IMR-90 (cell line): ENCODE results near the gene CCDC97. TPM values are rescaled to one million over a fixed set of nuclear protein-coding genes. Genes with fewer than 3 reads are reported as not detected.

Source experiments
- ATAC-seq: fragments of 200-7000 bp; cut with Tn5 transposase; 2 replicates; pipeline ENCODE4 v1.9.1; 2020; ENCODE audit warnings: low read depth, mild to moderate bottlenecking, moderate library complexity
- BruUV-seq: library from RNA; stranded (reverse); fragments of 400-500 nt; replicated peaks from 2 replicates; lab custom pipeline; 2021; lab: Mats Ljungman, UMichigan
- CTCF ChIA-PET: fragments of 300-600 bp; formaldehyde crosslinking; extraction: SDS; loops from one replicate; lab custom pipeline; 2021; ENCODE audit warnings: antibody characterized with exemption; lab: Yijun Ruan, JAX
- POLR2A ChIA-PET: fragments of 300-600 bp; sonication (Branson Sonifier 250); formaldehyde crosslinking; loops from one replicate; lab custom pipeline; 2022; ENCODE audit warnings: antibody characterized with exemption; ENCODE audit not compliant: unreplicated experiment; lab: Charles Lee
- DNase-seq: peaks from one replicate; pipeline ENCODE4 v3.0.0; 2013
- H2AFZ ChIP-seq: replicated peaks from 2 replicates; pipeline ENCODE3; 2013; ENCODE audit warnings: low read length, mild to moderate bottlenecking; ENCODE audit not compliant: poor library complexity
- H2AK5ac ChIP-seq: 2 replicates; pipeline ENCODE4 v1.6.1; 2013; ENCODE audit warnings: low read depth, low read length, inconsistent platforms
- H2AK9ac ChIP-seq: replicated peaks from 2 replicates; pipeline ENCODE3; 2013; ENCODE audit warnings: mild to moderate bottlenecking, low read depth, low read length, moderate library complexity; ENCODE audit not compliant: poor library complexity
- H2BK120ac ChIP-seq: 2 replicates; pipeline ENCODE4 v1.6.1; 2013; ENCODE audit warnings: low read depth, low read length, inconsistent platforms
- H2BK15ac ChIP-seq: 3 replicates; pipeline ENCODE4 v1.6.1; 2013; ENCODE audit warnings: low read depth, low read length, inconsistent platforms
- H2BK20ac ChIP-seq: 2 replicates; pipeline ENCODE4 v1.6.1; 2013; ENCODE audit warnings: low read depth, mild to moderate bottlenecking, inconsistent platforms, low read length, moderate library complexity
- H2BK5ac ChIP-seq: 2 replicates; pipeline ENCODE4 v1.6.1; 2013; ENCODE audit warnings: mild to moderate bottlenecking, low read depth, low read length, inconsistent platforms; ENCODE audit not compliant: poor library complexity, severe bottlenecking
- H3K14ac ChIP-seq: replicated peaks from 2 replicates; pipeline ENCODE4 v1.6.1; 2013; ENCODE audit warnings: low read depth, low read length, inconsistent platforms
- H3K18ac ChIP-seq: 2 replicates; pipeline ENCODE4 v1.6.1; 2013; ENCODE audit warnings: low read depth, low read length, control low read depth
- H3K23ac ChIP-seq: 2 replicates; pipeline ENCODE4 v1.6.1; 2013; ENCODE audit warnings: low read depth, low read length, inconsistent platforms
- H3K27ac ChIP-seq: 2 replicates; pipeline ENCODE4 v1.5.1; 2013; ENCODE audit warnings: mild to moderate bottlenecking, control low read depth, low read length; ENCODE audit not compliant: insufficient read depth
- H3K27me3 ChIP-seq: 2 replicates; pipeline ENCODE4 v1.6.1; 2013; ENCODE audit warnings: low read length; ENCODE audit not compliant: control insufficient read depth, insufficient read depth
- H3K36me3 ChIP-seq: 2 replicates; pipeline ENCODE4 v1.6.1; 2013; ENCODE audit warnings: low read length, mixed read lengths; ENCODE audit not compliant: control insufficient read depth, insufficient read depth
- H3K4ac ChIP-seq: 2 replicates; pipeline ENCODE4 v1.6.1; 2013; ENCODE audit warnings: low read depth, low read length, inconsistent platforms
- H3K4me1 ChIP-seq: 2 replicates; pipeline ENCODE4 v1.6.1; 2013; ENCODE audit warnings: low read length, mixed read lengths; ENCODE audit not compliant: control insufficient read depth, insufficient read depth
- H3K4me2 ChIP-seq: 2 replicates; pipeline ENCODE4 v1.6.1; 2013; ENCODE audit warnings: low read depth, mild to moderate bottlenecking, control low read depth, low read length, moderate library complexity
- H3K4me3 ChIP-seq: 2 replicates; pipeline ENCODE4 v1.5.1; 2013; ENCODE audit warnings: low read depth, mild to moderate bottlenecking, control low read depth, low read length, moderate library complexity; ENCODE audit not compliant: insufficient read depth
- H3K56ac ChIP-seq: 2 replicates; pipeline ENCODE4 v1.6.1; 2013; ENCODE audit warnings: low read length, inconsistent platforms; ENCODE audit not compliant: insufficient read depth; ENCODE audit errors: extremely low read depth
- H3K79me1 ChIP-seq, 2 experiments: 2 replicates each; pipeline ENCODE4 v1.6.1; 2013; ENCODE audit warnings: low read length in 2 of 2, inconsistent platforms in 1 of 2, low read depth in 1 of 2
- H3K9ac ChIP-seq: 2 replicates; pipeline ENCODE4 v1.6.1; 2013; ENCODE audit warnings: low read depth, low read length, control low read depth
- H3K9me1 ChIP-seq: 2 replicates; pipeline ENCODE4 v1.6.1; 2013; ENCODE audit warnings: low read length, inconsistent platforms; ENCODE audit not compliant: insufficient read depth
- H3K9me3 ChIP-seq: 2 replicates; pipeline ENCODE4 v1.6.1; 2013; ENCODE audit warnings: low read length; ENCODE audit not compliant: control insufficient read depth, insufficient read depth
- H4K20me1 ChIP-seq: 2 replicates; pipeline ENCODE4 v1.6.1; 2013; ENCODE audit warnings: low read length, inconsistent platforms; ENCODE audit not compliant: insufficient read depth
- H4K5ac ChIP-seq: 2 replicates; pipeline ENCODE4 v1.6.1; 2013; ENCODE audit warnings: mild to moderate bottlenecking, low read depth, low read length, control low read depth
- H4K8ac ChIP-seq, 2 experiments: 2 replicates each; pipeline ENCODE4 v1.6.1; 2013; ENCODE audit warnings: low read depth in 2 of 2, low read length in 2 of 2, control low read depth in 1 of 2, inconsistent platforms in 1 of 2
- H4K91ac ChIP-seq: 2 replicates; pipeline ENCODE4 v1.6.1; 2013; ENCODE audit warnings: low read depth, low read length, inconsistent platforms; ENCODE audit not compliant: insufficient read depth
- BHLHE40 ChIP-seq: fragments of 150-350 bp; IDR thresholded peaks from 2 replicates; pipeline ENCODE4 v1.6.1; 2016; ENCODE audit warnings: mild to moderate bottlenecking, low read depth, low read length
- FOS ChIP-seq: fragments of 150-350 bp; IDR thresholded peaks from 2 replicates; pipeline ENCODE4 v1.6.1; 2016; ENCODE audit warnings: low read depth, low read length
- MXI1 ChIP-seq: IDR thresholded peaks from 2 replicates; pipeline ENCODE4 v1.6.1; 2012; ENCODE audit warnings: low read depth, mild to moderate bottlenecking, low read length, moderate library complexity, borderline replicate concordance
- RCOR1 ChIP-seq: IDR thresholded peaks from 2 replicates; pipeline ENCODE4 v1.6.1; 2012; ENCODE audit warnings: mild to moderate bottlenecking, low read length, improper control_type of control experiment; ENCODE audit not compliant: insufficient replicate concordance
- SMC3 ChIP-seq: fragments of 150-350 bp; IDR thresholded peaks from 2 replicates; pipeline ENCODE4 v1.6.1; 2016; ENCODE audit warnings: low read depth, mild to moderate bottlenecking, antibody characterized with exemption, low read length, moderate library complexity
- WGBS, 2 experiments: methylation state at CpG; one replicate each; pipeline versions ENCODE4 v1.1.5 to v1.1.7; 2013; ENCODE audit warnings: missing lambda C conversion rate in 2 of 2; ENCODE audit not compliant: insufficient read length in 1 of 2; ENCODE audit errors: extremely low coverage in 2 of 2; 5-methylcytosine and 5-hydroxymethylcytosine counted together
- dilution Hi-C: fragments of 300-500 bp; cut with HindIII; formaldehyde crosslinking; loops from one replicate; pipeline ENCODE4 v1.14.3; 2018; ENCODE audit warnings: low sequenced_read_pairs; ENCODE audit not compliant: unreplicated experiment
- in situ Hi-C: fragments of 300-500 bp; cut with MboI; formaldehyde crosslinking; loops from 3 replicates; pipeline ENCODE4 v1.14.3; 2019; ENCODE audit warnings: low sequenced_read_pairs, inconsistent platforms, mixed read lengths
- intact Hi-C: fragments of 100-400 bp; cut with micrococcal nuclease; formaldehyde crosslinking; loops from 2 replicates; pipeline ENCODE4 v1.10.0; 2022
- polyA plus RNA-seq, 3 experiments: library from polyadenylated mRNA; depleted of rRNA; stranded (reverse); fragments of >200 nt; gene quantifications; 2 replicates each; pipeline ENCODE4 v1.2.3, GENCODE V29; 2012; ENCODE audit warnings: low replicate concordance in 1 of 3
- total RNA-seq: library from RNA; depleted of rRNA; stranded (reverse); fragments of >200 nt; gene quantifications from 2 replicates; pipeline ENCODE4 v1.2.3, GENCODE V29; 2012
- TF ChIP-seq, protein P1 (sequence below): fragments of 150-350 bp; IDR thresholded peaks from 2 replicates; pipeline ENCODE4 v1.6.1; 2017; ENCODE audit warnings: mild to moderate bottlenecking, antibody characterized with exemption, low read length, low read depth

Gene CCDC97
- total and polyA plus RNA-seq, 2 of the 4 experiments (the other 2 are of a cell fraction) = 4.1 to 11.0 TPM

GRCh38 chr19:41302624-41303351, 7.2 kb upstream of the CCDC97 start:
- no peak overlapping the region for H2BK20ac ChIP-seq
- ChIA-PET POLR2A (no interaction called here), CTCF (no interaction called here)
- no peaks in the 10 kb centered on the region for H3K27me3 ChIP-seq
- H2AFZ ChIP-seq = no peak overlapping the region
- WGBS, 2 experiments = 90% methylated on average over 8 of the region's 21 CpGs; no CpG with 5 or more reads in 1 of the 2 experiments
- H3K56ac ChIP-seq = no peak overlapping the region
- H2BK5ac ChIP-seq = no peak overlapping the region
- H3K4me2 ChIP-seq = no peak overlapping the region
- TF ChIP-seq SMC3 (no peak), FOS (no peak), BHLHE40 (no peak), RCOR1 (no peak), MXI1 (no peak)
- TF ChIP-seq, protein P1, sequence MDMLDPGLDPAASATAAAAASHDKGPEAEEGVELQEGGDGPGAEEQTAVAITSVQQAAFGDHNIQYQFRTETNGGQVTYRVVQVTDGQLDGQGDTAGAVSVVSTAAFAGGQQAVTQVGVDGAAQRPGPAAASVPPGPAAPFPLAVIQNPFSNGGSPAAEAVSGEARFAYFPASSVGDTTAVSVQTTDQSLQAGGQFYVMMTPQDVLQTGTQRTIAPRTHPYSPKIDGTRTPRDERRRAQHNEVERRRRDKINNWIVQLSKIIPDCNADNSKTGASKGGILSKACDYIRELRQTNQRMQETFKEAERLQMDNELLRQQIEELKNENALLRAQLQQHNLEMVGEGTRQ = no peak
- in situ Hi-C loops (no loop called here), intact Hi-C loops (no loop called here), dilution Hi-C loops (no loop called here)
- H2BK120ac ChIP-seq = no peak overlapping the region
- no peak overlapping the region for H3K23ac ChIP-seq
- H3K27ac ChIP-seq = no peak overlapping the region
- H3K14ac ChIP-seq = no peak overlapping the region
- H3K79me1 ChIP-seq = peaks cover 24 to 48% of the 10 kb centered on the region in 2 experiments
- H3K4me3 ChIP-seq = no peak overlapping the region
- no peak overlapping the region for H2BK15ac ChIP-seq
- peaks cover 19% of the 10 kb centered on the region for H3K9me1 ChIP-seq
- no peak overlapping the region for H3K4ac ChIP-seq
- H3K4me1 ChIP-seq = peaks cover 20% of the 10 kb centered on the region
- peaks cover 36% of the 10 kb centered on the region for H4K20me1 ChIP-seq
- H2AK9ac ChIP-seq = no peak overlapping the region
- no TSS peak for BruUV-seq
- no peak overlapping the region for H4K91ac ChIP-seq
- no peak overlapping the region for H4K5ac ChIP-seq
- H2AK5ac ChIP-seq = no peak overlapping the region
- no peak overlapping the region for H4K8ac ChIP-seq
- no peak overlapping the region for H3K9ac ChIP-seq
- H3K9me3 ChIP-seq = no peaks in the 10 kb centered on the region
- ATAC-seq = no peak
- H3K18ac ChIP-seq = no peak overlapping the region
- H3K36me3 ChIP-seq = peaks cover 71% of the 10 kb centered on the region
- no peak for DNase-seq
